Esophagus muscularis mucosa (tissue), 3 donors: ENCODE results near the gene TRIM27.

Experiments
- POLR2AphosphoS5 ChIP-seq, 2 donors: sonication (generic); formaldehyde crosslinking; IDR thresholded peaks; one replicate each; pipeline ENCODE4 v1.6.1; 2017; ENCODE audit warnings: antibody characterized with exemption in 2 of 2
- TF ChIP-seq, protein P1 (sequence below), 3 experiments: fragments of 200-600 bp in 2 of 3; fragments of 450-650 bp in 1 of 3; sonication (generic) in 2 of 3; IDR thresholded peaks; one replicate each; pipeline ENCODE4 v1.5.1; 2017 to 2019; ENCODE audit warnings: antibody characterized with exemption in 3 of 3, mild to moderate bottlenecking in 2 of 3, moderate library complexity in 1 of 3

DNA sequence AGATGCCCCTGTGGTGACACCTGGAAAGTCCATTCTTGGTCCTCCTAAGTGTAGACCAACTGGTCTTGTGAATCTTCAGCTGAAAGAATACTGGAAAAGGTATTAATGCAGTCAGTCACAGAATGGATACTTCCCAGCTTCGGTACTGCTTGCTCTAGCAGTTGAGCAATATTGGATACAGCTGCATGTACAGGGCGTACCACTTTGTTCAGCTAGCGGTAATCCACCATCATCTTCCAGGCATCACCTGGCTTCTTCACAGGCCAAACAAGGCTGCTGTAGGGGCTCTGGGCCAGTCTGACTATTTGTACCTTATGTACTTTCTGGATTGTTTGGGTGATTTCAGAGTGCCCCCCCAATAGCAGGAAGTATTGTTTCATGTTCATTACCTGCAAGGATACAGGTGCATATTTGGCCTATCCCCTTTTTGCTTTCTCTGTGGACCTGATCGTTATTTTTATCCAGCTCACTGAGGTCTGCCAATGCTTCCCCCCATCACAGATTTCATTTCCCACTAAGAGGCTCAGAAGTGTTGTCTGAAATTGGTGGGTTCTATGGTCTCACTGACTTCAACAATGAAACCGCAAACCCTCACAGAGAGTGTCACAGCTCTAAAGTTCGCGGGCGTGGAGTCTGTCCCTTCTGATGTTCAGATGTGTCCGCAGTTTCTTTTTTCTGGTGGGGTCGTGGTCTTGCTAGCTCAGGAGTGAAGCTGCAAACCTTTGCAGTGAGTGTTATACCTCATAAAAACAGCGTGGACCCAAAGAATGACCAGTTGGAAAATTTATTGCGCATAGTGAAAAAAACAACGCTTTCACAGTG, 52.2 kb downstream of the TRIM27 start:
- TF ChIP-seq, protein P1, sequence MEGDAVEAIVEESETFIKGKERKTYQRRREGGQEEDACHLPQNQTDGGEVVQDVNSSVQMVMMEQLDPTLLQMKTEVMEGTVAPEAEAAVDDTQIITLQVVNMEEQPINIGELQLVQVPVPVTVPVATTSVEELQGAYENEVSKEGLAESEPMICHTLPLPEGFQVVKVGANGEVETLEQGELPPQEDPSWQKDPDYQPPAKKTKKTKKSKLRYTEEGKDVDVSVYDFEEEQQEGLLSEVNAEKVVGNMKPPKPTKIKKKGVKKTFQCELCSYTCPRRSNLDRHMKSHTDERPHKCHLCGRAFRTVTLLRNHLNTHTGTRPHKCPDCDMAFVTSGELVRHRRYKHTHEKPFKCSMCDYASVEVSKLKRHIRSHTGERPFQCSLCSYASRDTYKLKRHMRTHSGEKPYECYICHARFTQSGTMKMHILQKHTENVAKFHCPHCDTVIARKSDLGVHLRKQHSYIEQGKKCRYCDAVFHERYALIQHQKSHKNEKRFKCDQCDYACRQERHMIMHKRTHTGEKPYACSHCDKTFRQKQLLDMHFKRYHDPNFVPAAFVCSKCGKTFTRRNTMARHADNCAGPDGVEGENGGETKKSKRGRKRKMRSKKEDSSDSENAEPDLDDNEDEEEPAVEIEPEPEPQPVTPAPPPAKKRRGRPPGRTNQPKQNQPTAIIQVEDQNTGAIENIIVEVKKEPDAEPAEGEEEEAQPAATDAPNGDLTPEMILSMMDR (IDR thresholded peaks at IDR 0.05) = no peak
- no peak for TF ChIP-seq POLR2AphosphoS5 (IDR thresholded peaks at IDR 0.05)
